Measurements from ENCODE around the gene RBMS3. TPM values are rescaled to one million over a fixed set of nuclear protein-coding genes. Genes with fewer than 3 reads are reported as not detected.

RBMS3 gene
- total RNA-seq, 2 experiments from 2014 or later = 1.0 TPM; not detected in 1

- Histone ChIP-seq H2AFZ (ENCODE audit: low read length) (no peak overlapping the region), H3K36me3 (ENCODE audit: insufficient read depth, low read length) (no peaks in the 10 kb centered on the region), H4K20me1 (ENCODE audit: insufficient read depth, low read length) (no peaks in the 10 kb centered on the region), H3K4me2 (ENCODE audit: low read length) (no peak overlapping the region), H3K27ac (ENCODE audit: low read depth, low read length, poor library complexity, severe bottlenecking) (no peak overlapping the region), H3K9me2 (ENCODE audit: insufficient read depth, low read length) (no peaks in the 10 kb centered on the region), H3K4me3 (ENCODE audit: low read depth, low read length, poor library complexity, severe bottlenecking) (no peak overlapping the region), H3K79me2 (ENCODE audit: insufficient read depth, low read depth, low read length) (no peaks in the 10 kb centered on the region), H3K9me3 (ENCODE audit: low read length) (no peaks in the 10 kb centered on the region), H3K4me1 (ENCODE audit: insufficient read depth, low read length, poor library complexity, severe bottlenecking) (no peaks in the 10 kb centered on the region)
- CTCF ChIA-PET (ENCODE audit: unreplicated experiment) = no interaction called here
- no peak for TF ChIP-seq CTCF (conservative IDR thresholded peaks at IDR 0.05; ENCODE audit: low read length)
- no peak for TF ChIP-seq EZH2phosphoT487 (IDR thresholded peaks at IDR 0.05; ENCODE audit: borderline replicate concordance, low read depth, low read length)
- no peak for DNase-seq (ENCODE audit: low spot score)
- POLR2A ChIA-PET = no interaction called here
- intact Hi-C loops (cut with micrococcal nuclease; ENCODE audit: unreplicated experiment) = no loop called here
- no TSS peak for BruUV-seq (replicated peaks)
These were observed 439.8 kb downstream of the RBMS3 start for GRCh38 chr3:29720665-29721064.

- H2AFZ ChIP-seq (ENCODE audit: low read length) = no peak overlapping the region
- intact Hi-C loops (cut with micrococcal nuclease; ENCODE audit: unreplicated experiment) = no loop called here
- H3K79me2 ChIP-seq (ENCODE audit: insufficient read depth, low read depth, low read length) = no peaks in the 10 kb centered on the region
- no peak overlapping the region for H3K4me3 ChIP-seq (ENCODE audit: low read depth, low read length, poor library complexity, severe bottlenecking)
- CTCF ChIA-PET (ENCODE audit: unreplicated experiment) = no interaction called here
- DNase-seq (ENCODE audit: low spot score) = no peak
- no peaks in the 10 kb centered on the region for H3K4me1 ChIP-seq (ENCODE audit: insufficient read depth, low read length, poor library complexity, severe bottlenecking)
- H3K4me2 ChIP-seq (ENCODE audit: low read length) = no peak overlapping the region
- BruUV-seq (replicated peaks) = no TSS peak
- H3K9me3 ChIP-seq (ENCODE audit: low read length) = no peaks in the 10 kb centered on the region
- H3K36me3 ChIP-seq (ENCODE audit: insufficient read depth, low read length) = no peaks in the 10 kb centered on the region
- no peak overlapping the region for H3K27ac ChIP-seq (ENCODE audit: low read depth, low read length, poor library complexity, severe bottlenecking)
- TF ChIP-seq EZH2phosphoT487 (IDR thresholded peaks at IDR 0.05; ENCODE audit: borderline replicate concordance, low read depth, low read length) (no peak), CTCF (conservative IDR thresholded peaks at IDR 0.05; ENCODE audit: low read length) (no peak)
- H3K9me2 ChIP-seq (ENCODE audit: insufficient read depth, low read length) = no peaks in the 10 kb centered on the region
- POLR2A ChIA-PET = interaction anchor here (0.6 kb wide), 1 partner anchor 428 kb away, joined by 4 read pairs; no protein-coding TSS in a partner anchor
- no peaks in the 10 kb centered on the region for H4K20me1 ChIP-seq (ENCODE audit: insufficient read depth, low read length)
These were observed 440.9 kb downstream of the RBMS3 start for GRCh38 chr3:29721789-29722188.

GRCh38 chr3:29731050-29731449, 450.2 kb downstream of the RBMS3 start:
- Histone ChIP-seq H3K36me3 (ENCODE audit: insufficient read depth, low read length) (no peaks in the 10 kb centered on the region), H3K4me1 (ENCODE audit: insufficient read depth, low read length, poor library complexity, severe bottlenecking) (no peaks in the 10 kb centered on the region), H3K9me3 (ENCODE audit: low read length) (no peaks in the 10 kb centered on the region), H3K27ac (ENCODE audit: low read depth, low read length, poor library complexity, severe bottlenecking) (no peak overlapping the region), H3K9me2 (ENCODE audit: insufficient read depth, low read length) (no peaks in the 10 kb centered on the region), H3K4me3 (ENCODE audit: low read depth, low read length, poor library complexity, severe bottlenecking) (no peak overlapping the region), H3K4me2 (ENCODE audit: low read length) (no peak overlapping the region), H4K20me1 (ENCODE audit: insufficient read depth, low read length) (no peaks in the 10 kb centered on the region), H3K79me2 (ENCODE audit: insufficient read depth, low read depth, low read length) (no peaks in the 10 kb centered on the region), H2AFZ (ENCODE audit: low read length) (no peak overlapping the region)
- ChIA-PET CTCF (ENCODE audit: unreplicated experiment) (no interaction called here), POLR2A (no interaction called here)
- intact Hi-C loops (cut with micrococcal nuclease; ENCODE audit: unreplicated experiment) = no loop called here
- no TSS peak for BruUV-seq (replicated peaks)
- no peak for TF ChIP-seq EZH2phosphoT487 (IDR thresholded peaks at IDR 0.05; ENCODE audit: borderline replicate concordance, low read depth, low read length)
- no peak for TF ChIP-seq CTCF (conservative IDR thresholded peaks at IDR 0.05; ENCODE audit: low read length)
- no peak for DNase-seq (ENCODE audit: low spot score)

All from OCI-LY7 (cell line).